HG02763 (cell line): ENCODE measurements around the gene IDE.

ENCODE experiments used
- ATAC-seq: cut with Tn5 transposase; IDR thresholded peaks from one replicate; pipeline ENCODE4 v1.9.1; 2021; ENCODE audit warnings: mild to moderate bottlenecking, moderate library complexity; ENCODE audit not compliant: unreplicated experiment

The IDE gene

GRCh38 chr10:92567952-92568600 lies 5.8 kb downstream of the IDE start:
- ATAC-seq, result peak; percentile 54

DNA sequence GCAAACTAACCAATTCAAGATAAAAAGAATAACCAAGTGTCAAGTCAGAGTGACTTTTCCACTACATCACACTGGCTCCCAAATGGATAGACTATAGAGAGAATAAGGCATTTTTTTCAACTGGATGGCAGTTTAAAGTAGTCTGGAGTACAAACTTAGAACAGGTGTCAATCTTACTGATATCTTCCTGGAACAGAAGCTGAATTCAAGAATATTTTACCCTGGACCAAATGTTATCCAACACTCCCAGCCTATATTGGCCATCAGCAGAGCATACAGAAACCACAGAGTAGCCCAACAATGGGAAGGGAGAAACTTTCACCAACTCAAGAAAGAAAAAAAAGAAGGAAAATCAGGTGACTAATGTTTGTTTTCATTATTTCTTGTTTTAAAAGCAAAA lies 11.5 kb downstream of the IDE start:
- no peak for ATAC-seq

GRCh38 chr10:92559046-92559445 lies 14.8 kb downstream of the IDE start:
- ATAC-seq, result no peak

GRCh38 chr10:92553959-92554358 lies 19.9 kb downstream of the IDE start:
- ATAC-seq, result no peak

- ATAC-seq, result no peak
These were observed 21.6 kb downstream of the IDE start for GRCh38 chr10:92552310-92552709.

DNA sequence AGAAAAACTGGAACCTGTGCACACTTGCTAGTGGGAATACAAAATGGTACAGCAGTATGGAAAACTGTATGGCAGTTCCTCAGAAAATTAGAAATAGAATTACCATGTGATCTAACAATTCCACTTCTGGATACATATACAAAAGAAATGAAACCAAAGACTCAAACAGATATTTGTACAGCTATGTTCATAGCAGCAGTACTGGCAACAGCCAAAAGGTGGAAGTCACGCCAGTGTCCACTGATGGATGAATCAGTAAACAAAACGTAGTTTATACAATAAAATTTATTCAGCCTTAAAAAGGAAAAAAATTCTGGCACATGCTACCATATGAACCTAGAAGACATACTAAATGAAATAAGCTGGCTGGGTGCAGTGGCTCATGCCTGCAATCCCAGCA lies 23.0 kb downstream of the IDE start:
- ATAC-seq, result no peak

- ATAC-seq, result no peak
These were observed 26.2 kb downstream of the IDE start for GRCh38 chr10:92547676-92548075.

GRCh38 chr10:92545556-92545955 lies 28.3 kb downstream of the IDE start:
- no peak for ATAC-seq

- ATAC-seq, result no peak
These were observed 29.6 kb downstream of the IDE start for GRCh38 chr10:92544296-92544695.

GRCh38 chr10:92542458-92542857 lies 31.4 kb downstream of the IDE start:
- ATAC-seq, result no peak

DNA sequence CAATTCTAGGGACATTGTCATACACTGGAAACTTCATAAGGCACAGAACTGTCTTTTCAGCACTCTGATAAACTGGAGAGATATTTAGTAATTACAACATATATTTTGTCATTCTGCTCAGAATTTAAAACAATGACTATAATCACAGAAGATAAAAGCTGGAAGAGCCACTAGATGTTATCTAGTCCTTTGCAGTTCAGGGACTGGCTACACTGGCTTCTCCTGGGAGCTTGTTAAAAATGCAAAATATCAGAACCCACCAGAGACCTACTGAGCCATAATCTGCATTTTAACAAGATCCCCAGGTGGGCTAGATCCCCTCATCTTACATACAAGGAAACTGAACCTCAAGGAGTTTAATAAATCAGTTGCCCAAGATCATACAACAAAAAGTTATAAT lies 32.3 kb downstream of the IDE start:
- ATAC-seq, result no peak

DNA sequence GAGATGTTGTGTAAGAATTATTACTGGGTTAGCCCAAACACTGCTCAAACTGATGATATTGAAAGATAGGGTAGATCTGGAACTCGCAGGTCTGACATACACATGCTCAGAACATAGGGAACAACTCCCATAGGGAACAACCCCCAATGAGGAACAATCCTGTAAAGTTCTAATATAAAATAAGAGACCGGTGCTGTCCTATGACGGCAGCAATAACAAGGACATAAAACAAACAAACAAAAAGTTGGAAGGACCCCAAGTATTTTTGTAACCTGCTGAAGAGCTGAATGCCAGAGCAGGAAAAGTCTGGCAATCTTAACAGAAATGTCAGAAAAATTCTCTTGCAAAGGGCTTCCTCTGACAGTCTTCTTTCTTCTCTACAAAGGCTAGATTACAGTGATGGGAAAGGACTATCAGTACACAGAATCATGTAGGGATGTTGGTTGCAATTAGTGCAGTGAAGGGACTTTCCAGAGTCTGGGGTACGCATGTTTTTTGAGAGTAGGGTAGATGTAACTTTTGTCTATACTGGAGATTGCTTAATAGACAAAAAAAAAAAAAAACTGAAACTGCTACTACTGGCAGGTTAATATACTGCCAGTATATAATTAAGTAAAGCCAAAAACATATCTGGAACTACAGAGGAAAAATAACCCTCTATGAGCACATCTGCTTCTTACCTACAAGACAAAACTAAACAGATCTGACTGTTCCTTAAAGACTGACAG lies 35.5 kb downstream of the IDE start:
- ATAC-seq, result no peak

DNA sequence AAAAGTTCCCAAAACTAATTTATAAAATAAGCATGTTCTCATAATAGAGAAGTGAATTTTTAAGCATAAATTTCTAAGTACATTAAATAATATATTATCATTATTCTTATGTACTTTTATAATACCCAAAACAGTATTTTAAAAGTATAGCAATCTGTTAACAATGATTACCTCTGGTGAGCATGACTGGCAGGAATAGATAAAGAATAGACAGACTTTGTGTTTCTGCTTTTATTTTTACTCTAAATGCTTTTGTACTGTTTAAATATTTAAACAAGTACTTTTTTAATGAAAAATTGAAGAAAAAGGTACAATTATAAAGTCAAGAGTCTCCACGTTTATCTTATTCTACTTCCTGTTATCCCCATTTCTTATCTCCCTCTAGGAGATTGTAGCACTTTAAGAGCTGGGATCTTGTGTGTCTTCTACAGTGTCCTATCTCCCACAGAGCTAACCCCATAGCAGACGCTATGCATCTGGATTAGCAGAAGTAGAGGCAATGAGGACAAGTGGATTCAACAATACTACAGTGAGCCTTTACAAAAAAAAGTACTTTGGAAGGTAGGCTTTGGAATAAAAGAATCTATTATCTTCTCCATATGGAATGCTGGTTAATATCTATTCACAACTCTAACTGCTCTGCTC lies 42.9 kb downstream of the IDE start:
- no peak for ATAC-seq

DNA sequence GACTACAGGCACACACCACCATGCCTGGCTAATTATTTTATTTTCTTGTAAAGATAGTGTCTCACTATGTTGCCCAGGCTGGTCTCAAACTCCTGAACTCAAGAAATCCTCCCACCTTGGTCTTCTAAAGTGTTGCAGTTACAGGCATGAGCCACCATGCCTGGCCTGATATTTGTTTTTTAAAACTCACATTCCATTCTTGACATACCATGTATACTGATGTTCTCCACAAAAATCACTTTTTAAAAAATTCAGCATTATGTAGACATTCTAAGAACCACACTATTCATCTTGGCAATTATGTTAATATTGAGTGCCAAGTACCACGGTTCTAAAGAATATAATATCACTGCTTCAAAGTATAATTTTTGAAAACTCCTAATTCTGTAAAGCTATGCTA lies 43.5 kb downstream of the IDE start:
- ATAC-seq, result no peak

- ATAC-seq, result no peak
These were observed 46.2 kb downstream of the IDE start for GRCh38 chr10:92527716-92528115.

- ATAC-seq, result no peak
These were observed 50.3 kb downstream of the IDE start for GRCh38 chr10:92523639-92524038.

GRCh38 chr10:92517034-92517655 lies 56.7 kb downstream of the IDE start:
- peak; percentile 66 for ATAC-seq

GRCh38 chr10:92508866-92509265 lies 65.0 kb downstream of the IDE start:
- no peak for ATAC-seq

DNA sequence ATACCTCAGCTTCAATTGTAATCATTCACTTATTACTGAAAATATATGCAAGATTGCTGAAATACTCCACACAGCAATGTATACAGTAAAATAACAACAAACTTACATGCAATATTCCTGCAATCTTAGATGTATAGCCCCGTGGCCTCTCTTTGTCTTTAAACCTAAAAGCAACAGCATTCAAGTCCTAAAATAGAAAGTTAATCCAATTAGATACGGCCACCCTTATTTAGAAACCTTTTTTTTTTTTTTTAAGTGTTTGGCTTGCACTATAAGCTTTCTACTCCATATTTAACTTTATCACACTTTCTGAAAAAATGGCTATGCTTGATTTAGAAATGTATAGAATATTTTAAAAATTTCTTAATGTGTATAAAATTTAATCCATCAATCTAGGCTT lies 67.6 kb downstream of the IDE start:
- no peak for ATAC-seq

DNA sequence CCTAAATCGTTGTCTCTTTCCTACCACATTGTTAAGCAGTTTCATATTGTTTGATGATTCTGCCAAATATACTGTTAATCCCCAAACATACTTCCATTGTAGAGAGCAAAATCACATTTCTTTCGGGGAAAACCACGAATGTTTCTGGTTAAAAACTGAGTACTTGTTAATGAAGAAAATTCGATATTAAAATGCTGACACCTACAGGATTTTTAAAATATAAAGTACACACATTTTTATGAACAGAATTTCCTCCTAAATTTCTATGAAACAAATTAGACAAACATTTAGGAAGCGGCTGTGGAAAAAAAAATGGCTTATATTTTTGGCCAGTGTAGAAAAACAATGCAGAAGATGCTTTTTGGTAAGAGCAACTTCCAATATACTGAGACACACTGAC lies 68.8 kb downstream of the IDE start:
- no peak for ATAC-seq

GRCh38 chr10:92502296-92502808 lies 71.5 kb downstream of the IDE start:
- ATAC-seq, result no peak

DNA sequence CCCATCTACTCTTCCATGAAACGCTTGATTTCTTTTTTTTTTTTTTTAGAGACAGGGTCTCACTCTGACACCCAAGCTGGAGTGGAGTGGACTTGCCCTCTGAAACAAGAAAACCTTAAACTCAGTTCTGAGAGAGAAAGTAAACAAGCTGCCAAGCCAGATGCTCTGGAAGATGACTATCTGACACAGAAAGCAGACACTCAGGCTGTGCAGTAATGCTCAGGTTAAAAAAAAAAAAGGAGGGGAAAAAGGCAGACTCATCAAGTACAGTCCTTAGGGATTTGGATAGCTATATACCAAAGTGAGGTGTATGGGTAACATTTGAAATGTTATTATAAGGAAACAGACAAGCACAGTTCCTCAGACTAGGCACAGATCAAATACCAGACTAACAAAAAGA lies 80.5 kb downstream of the IDE start:
- no peak for ATAC-seq
